Glomerular visceral epithelial cell (primary cell): Measurements from ENCODE around the gene PICALM.
"Not testable (repeated sequence)": the region's sequence is repeated elsewhere in the genome, so short reads cannot be mapped to it uniquely, and the experiment has no call there.

Experiments used
- DNase-seq: peaks from one replicate; pipeline ENCODE4 v3.0.0-alpha.2; 2016; ENCODE audit errors: extremely low spot score

Gene PICALM

GRCh38 chr11:85939099-85940015 lies 129.5 kb downstream of the PICALM start:
- DNase-seq = no peak

GRCh38 chr11:85937835-85938234 lies 131.0 kb downstream of the PICALM start:
- DNase-seq = no peak

GRCh38 chr11:85935751-85936150 lies 133.1 kb downstream of the PICALM start:
- DNase-seq = no peak

- no peak for DNase-seq
Observed at GRCh38 chr11:85934596-85935169, 134.2 kb downstream of the PICALM start.

- no peak for DNase-seq
Observed at GRCh38 chr11:85930879-85931366, 138.0 kb downstream of the PICALM start.

GRCh38 chr11:85926653-85927214 lies 142.2 kb downstream of the PICALM start:
- not testable (repeated sequence) for DNase-seq

- DNase-seq = no peak
Observed at GRCh38 chr11:85923455-85923854, 145.4 kb downstream of the PICALM start.

- DNase-seq = no peak
Observed at GRCh38 chr11:85922367-85922766, 146.5 kb downstream of the PICALM start.

- DNase-seq = no peak
Observed at GRCh38 chr11:85918910-85919794, 149.7 kb downstream of the PICALM start.

GRCh38 chr11:85914425-85914824 lies 154.5 kb downstream of the PICALM start:
- no peak for DNase-seq

GRCh38 chr11:85913513-85913912 lies 155.4 kb downstream of the PICALM start:
- no peak for DNase-seq

- DNase-seq = no peak
Observed at GRCh38 chr11:85912414-85912813, 156.5 kb downstream of the PICALM start.
